Activated gamma-delta T cell (primary cell): Measurements from ENCODE around the gene SPACDR.

Experiments
- DNase-seq: peaks from one replicate; lab custom pipeline; 2025; lab: John Stamatoyannopoulos, UW

SPACDR gene

GRCh38 chr7:100434297-100435144 lies 29.5 kb downstream of the SPACDR start:
- no peak for DNase-seq

- no peak for DNase-seq
Observed at GRCh38 chr7:100433592-100434296, 30.3 kb downstream of the SPACDR start.

GRCh38 chr7:100433276-100433591 lies 30.8 kb downstream of the SPACDR start:
- DNase-seq: no peak

- no peak for DNase-seq
Observed at GRCh38 chr7:100432621-100433275, 31.3 kb downstream of the SPACDR start.

- DNase-seq: no peak
Observed at GRCh38 chr7:100432053-100432452, 32.0 kb downstream of the SPACDR start.

- DNase-seq: no peak
Observed at GRCh38 chr7:100431286-100431735, 32.7 kb downstream of the SPACDR start.

GRCh38 chr7:100430493-100431285 lies 33.4 kb downstream of the SPACDR start:
- peak; percentile 22 for DNase-seq

GRCh38 chr7:100429637-100430492 lies 34.2 kb downstream of the SPACDR start, which contains the start of gene MEPCE:
Gene MEPCE, plus strand, starts transcription at chr7:100429831. Its CDS starts 188 bp downstream, at chr7:100430019.
- peak; percentile 95 for DNase-seq

- DNase-seq: peak; percentile 100
Observed at GRCh38 chr7:100428967-100429636, 35.0 kb downstream of the SPACDR start.

GRCh38 chr7:100428199-100428966 lies 35.7 kb downstream of the SPACDR start, which contains the start of gene ZCWPW1:
Gene ZCWPW1, minus strand, starts transcription at chr7:100428703. Its CDS starts 8,054 bp downstream, at chr7:100420649.
- peak; percentile 94 for DNase-seq

GRCh38 chr7:100427762-100428198 lies 36.3 kb downstream of the SPACDR start:
- no peak for DNase-seq

- no peak for DNase-seq
Observed at GRCh38 chr7:100426516-100426915, 37.5 kb downstream of the SPACDR start.

- no peak for DNase-seq
Observed at GRCh38 chr7:100425347-100425746, 38.7 kb downstream of the SPACDR start.

GRCh38 chr7:100423315-100423714 lies 40.7 kb downstream of the SPACDR start:
- DNase-seq: no peak

- DNase-seq: no peak
Observed at GRCh38 chr7:100419660-100420226, 44.3 kb downstream of the SPACDR start.

- no peak for DNase-seq
Observed at GRCh38 chr7:100418930-100419659, 45.0 kb downstream of the SPACDR start.

GRCh38 chr7:100415448-100415847 lies 48.6 kb downstream of the SPACDR start:
- no peak for DNase-seq

GRCh38 chr7:100413889-100414288 lies 50.2 kb downstream of the SPACDR start:
- DNase-seq: no peak
